ENCODE measurements around the gene ZNG1B.
"Not testable (repeated sequence)": the region's sequence is repeated elsewhere in the genome, so short reads cannot be mapped to it uniquely, and the experiment has no call there.

ZNG1B gene

DNA sequence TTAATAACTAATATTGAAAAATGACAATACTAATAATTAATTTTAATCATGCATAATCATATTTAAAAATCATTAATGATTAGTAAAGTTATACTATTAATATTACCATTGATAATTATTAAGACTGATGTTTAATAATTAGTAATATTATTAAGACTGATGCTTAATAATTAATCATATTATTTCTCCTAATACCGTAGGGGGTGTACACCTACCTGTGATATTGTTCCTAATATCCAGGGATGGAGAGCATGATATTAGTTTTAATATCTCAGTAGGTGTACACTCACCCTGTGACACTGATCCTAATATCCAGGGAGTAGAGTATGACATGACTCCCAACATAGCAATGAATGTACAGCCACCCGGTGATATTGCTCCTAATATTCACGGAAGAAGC lies 73.4 kb downstream of the ZNG1B start:
- not testable (repeated sequence) for H3K9me3 ChIP-seq (ENCODE audit: control insufficient read depth, insufficient read depth, low read length); H3K9ac ChIP-seq (ENCODE audit: low read depth, low read length); H3K4me1 ChIP-seq (ENCODE audit: control insufficient read depth, insufficient read depth, low read length); H3K36me3 ChIP-seq (ENCODE audit: control insufficient read depth, insufficient read depth, low read length); H3K4me3 ChIP-seq (ENCODE audit: low read depth, low read length)
- H3K27me3 ChIP-seq (ENCODE audit: control insufficient read depth, insufficient read depth, low read length) = peaks cover 27% of the 10 kb centered on the region

DNA sequence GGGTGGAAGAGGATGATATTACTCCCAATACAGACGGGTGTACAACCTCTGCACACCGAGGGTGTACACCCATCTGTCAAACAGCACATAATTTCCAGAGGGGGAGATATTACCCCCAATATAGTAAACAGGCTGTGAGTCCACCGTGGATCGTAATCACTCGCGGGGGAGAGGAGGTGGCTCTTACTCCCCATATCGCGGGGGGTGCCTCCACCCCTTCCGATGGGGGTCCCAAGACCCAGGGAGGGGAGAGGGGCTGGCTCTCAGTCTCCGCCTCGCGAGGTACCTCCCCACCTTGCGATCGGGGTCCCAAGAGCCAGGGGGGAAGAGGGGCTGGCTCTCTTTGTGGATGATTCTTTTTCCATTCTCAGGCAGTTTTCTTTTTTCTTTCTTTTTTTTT lies 74.4 kb downstream of the ZNG1B start:
- H3K27me3 ChIP-seq (ENCODE audit: control insufficient read depth, insufficient read depth, low read length) = peaks cover 24% of the 10 kb centered on the region
- H3K9me3 ChIP-seq (ENCODE audit: control insufficient read depth, insufficient read depth, low read length); H3K4me3 ChIP-seq (ENCODE audit: low read depth, low read length); H3K4me1 ChIP-seq (ENCODE audit: control insufficient read depth, insufficient read depth, low read length); H3K9ac ChIP-seq (ENCODE audit: low read depth, low read length); H3K36me3 ChIP-seq (ENCODE audit: control insufficient read depth, insufficient read depth, low read length): not testable (repeated sequence)

DNA sequence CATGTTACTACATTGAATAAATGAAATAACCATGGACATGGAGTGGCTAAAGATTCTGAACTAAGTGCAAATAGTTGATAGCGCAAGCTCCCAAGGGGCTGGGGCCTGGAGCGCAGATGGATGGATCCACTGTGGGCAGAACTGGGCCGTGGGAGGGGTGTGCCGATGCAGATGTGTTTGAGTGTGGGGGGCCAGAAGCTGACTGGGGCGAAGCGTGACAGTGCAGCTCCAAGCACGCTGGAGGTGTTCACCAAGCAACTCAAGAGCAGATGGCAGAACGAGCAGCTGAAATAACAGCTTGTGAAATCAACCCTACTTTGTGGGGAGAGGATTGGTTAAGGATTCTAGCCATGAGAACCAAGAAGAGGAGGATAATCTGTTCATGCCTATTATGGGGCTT lies 78.0 kb downstream of the ZNG1B start:
- H3K4me1 ChIP-seq (ENCODE audit: control insufficient read depth, insufficient read depth, low read length); H3K9ac ChIP-seq (ENCODE audit: low read depth, low read length); H3K9me3 ChIP-seq (ENCODE audit: control insufficient read depth, insufficient read depth, low read length); H3K27me3 ChIP-seq (ENCODE audit: control insufficient read depth, insufficient read depth, low read length); H3K4me3 ChIP-seq (ENCODE audit: low read depth, low read length); H3K36me3 ChIP-seq (ENCODE audit: control insufficient read depth, insufficient read depth, low read length): not testable (repeated sequence)

DNA sequence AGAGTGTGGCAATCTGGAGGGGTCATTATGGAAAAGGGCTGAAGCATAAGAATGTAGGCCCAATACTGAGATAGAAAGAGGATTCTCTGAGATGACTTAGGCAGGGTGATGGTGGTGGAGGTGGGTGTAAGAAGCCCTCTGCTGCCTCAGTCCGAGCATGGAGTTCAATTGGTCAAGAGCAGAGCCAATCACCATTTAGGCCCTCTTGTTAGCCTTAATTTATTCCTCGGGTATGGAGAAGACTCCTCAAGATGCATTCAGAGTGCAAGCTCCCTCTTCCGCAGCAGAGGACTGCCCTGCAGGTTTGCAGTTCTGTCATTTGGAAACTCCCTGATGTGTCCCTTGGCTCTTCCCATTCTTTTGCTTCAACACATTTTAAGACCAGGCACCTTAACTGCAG lies 78.5 kb downstream of the ZNG1B start:
- not testable (repeated sequence) for H3K9ac ChIP-seq (ENCODE audit: low read depth, low read length); H3K27me3 ChIP-seq (ENCODE audit: control insufficient read depth, insufficient read depth, low read length); H3K4me3 ChIP-seq (ENCODE audit: low read depth, low read length); H3K36me3 ChIP-seq (ENCODE audit: control insufficient read depth, insufficient read depth, low read length); H3K9me3 ChIP-seq (ENCODE audit: control insufficient read depth, insufficient read depth, low read length); H3K4me1 ChIP-seq (ENCODE audit: control insufficient read depth, insufficient read depth, low read length)

DNA sequence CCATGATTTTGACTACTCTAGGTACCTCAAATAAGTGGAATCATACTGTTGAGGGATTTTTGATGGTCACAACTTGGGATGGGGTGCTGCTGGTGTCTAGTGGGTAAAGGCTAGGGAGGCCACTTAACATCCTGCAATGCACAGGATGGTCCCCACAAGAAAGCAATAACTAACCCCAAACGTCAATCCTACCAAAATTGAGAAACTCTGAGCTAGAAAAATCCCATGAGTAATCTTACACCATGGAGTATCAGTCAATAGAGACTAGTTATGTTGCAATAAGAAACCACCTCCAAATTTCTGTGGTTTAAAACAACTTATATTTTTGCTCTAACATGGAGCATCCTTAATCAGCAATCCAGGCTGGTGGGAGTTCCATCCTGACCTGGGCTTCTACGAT lies 79.5 kb downstream of the ZNG1B start:
- H3K9me3 ChIP-seq (ENCODE audit: control insufficient read depth, insufficient read depth, low read length); H3K27me3 ChIP-seq (ENCODE audit: control insufficient read depth, insufficient read depth, low read length); H3K36me3 ChIP-seq (ENCODE audit: control insufficient read depth, insufficient read depth, low read length); H3K4me1 ChIP-seq (ENCODE audit: control insufficient read depth, insufficient read depth, low read length); H3K4me3 ChIP-seq (ENCODE audit: low read depth, low read length); H3K9ac ChIP-seq (ENCODE audit: low read depth, low read length): not testable (repeated sequence)

DNA sequence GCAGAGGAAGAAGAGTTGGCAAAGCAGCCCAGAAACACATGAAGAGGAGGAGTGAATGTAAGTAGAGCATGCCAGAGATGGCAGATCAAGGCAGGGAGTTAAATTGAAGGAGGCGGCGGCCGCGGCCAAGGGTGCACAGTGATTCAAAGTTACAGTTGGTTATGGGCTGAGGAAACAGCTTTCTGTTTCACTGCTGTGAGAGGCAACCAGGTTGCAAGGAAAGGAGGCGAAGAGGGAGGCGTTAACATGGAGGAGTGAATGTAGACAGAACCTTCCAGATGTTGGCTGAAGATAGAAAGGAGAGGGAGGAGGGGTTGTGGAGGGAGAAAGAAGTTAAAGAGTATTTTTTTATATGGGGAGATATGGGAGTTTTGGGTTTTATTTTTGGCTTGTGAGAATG lies 83.3 kb downstream of the ZNG1B start:
- not testable (repeated sequence) for H3K36me3 ChIP-seq (ENCODE audit: control insufficient read depth, insufficient read depth, low read length); H3K9me3 ChIP-seq (ENCODE audit: control insufficient read depth, insufficient read depth, low read length); H3K4me3 ChIP-seq (ENCODE audit: low read depth, low read length); H3K9ac ChIP-seq (ENCODE audit: low read depth, low read length); H3K27me3 ChIP-seq (ENCODE audit: control insufficient read depth, insufficient read depth, low read length); H3K4me1 ChIP-seq (ENCODE audit: control insufficient read depth, insufficient read depth, low read length)

DNA sequence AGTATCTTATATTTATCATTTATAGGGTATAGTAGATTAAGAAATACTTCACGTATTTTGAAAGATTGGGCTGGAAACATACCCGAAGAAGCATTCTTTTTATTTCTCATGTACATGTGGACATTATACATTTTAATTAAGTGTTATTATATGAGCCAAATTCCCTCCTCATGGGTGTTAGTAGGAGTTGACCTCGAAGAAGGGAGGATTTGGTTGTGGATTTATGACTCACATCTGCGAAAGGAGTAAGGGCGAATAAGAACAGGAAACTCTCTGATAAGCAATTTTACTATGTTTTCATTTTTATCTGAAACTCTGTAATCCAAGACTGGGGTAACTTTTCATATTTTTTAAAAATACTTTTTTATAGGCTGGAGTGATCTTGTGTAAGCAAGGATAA lies 84.0 kb downstream of the ZNG1B start:
- not testable (repeated sequence) for H3K27me3 ChIP-seq (ENCODE audit: control insufficient read depth, insufficient read depth, low read length); H3K4me1 ChIP-seq (ENCODE audit: control insufficient read depth, insufficient read depth, low read length); H3K9me3 ChIP-seq (ENCODE audit: control insufficient read depth, insufficient read depth, low read length); H3K4me3 ChIP-seq (ENCODE audit: low read depth, low read length); H3K36me3 ChIP-seq (ENCODE audit: control insufficient read depth, insufficient read depth, low read length); H3K9ac ChIP-seq (ENCODE audit: low read depth, low read length)

DNA sequence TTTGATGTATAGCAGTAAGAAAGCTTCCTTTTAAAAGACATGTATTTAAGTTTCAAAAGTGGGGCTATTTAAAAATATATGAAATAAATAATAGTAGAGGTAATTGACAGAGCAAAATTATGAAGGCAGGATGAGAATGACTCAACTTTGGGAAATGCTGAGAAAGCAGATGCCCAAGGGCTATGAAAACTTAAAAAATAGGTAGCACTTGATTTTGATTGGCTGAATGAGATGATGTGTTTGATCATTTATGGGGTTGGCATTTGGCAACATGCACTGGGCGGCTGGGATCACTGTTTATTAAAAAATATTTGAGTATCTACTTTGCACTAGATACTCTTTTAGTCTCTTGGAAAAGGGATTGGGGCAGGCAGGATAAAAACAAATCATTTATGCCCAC lies 87.5 kb downstream of the ZNG1B start:
- H3K9me3 ChIP-seq (ENCODE audit: control insufficient read depth, insufficient read depth, low read length); H3K4me1 ChIP-seq (ENCODE audit: control insufficient read depth, insufficient read depth, low read length); H3K9ac ChIP-seq (ENCODE audit: low read depth, low read length); H3K36me3 ChIP-seq (ENCODE audit: control insufficient read depth, insufficient read depth, low read length); H3K4me3 ChIP-seq (ENCODE audit: low read depth, low read length); H3K27me3 ChIP-seq (ENCODE audit: control insufficient read depth, insufficient read depth, low read length): not testable (repeated sequence)

DNA sequence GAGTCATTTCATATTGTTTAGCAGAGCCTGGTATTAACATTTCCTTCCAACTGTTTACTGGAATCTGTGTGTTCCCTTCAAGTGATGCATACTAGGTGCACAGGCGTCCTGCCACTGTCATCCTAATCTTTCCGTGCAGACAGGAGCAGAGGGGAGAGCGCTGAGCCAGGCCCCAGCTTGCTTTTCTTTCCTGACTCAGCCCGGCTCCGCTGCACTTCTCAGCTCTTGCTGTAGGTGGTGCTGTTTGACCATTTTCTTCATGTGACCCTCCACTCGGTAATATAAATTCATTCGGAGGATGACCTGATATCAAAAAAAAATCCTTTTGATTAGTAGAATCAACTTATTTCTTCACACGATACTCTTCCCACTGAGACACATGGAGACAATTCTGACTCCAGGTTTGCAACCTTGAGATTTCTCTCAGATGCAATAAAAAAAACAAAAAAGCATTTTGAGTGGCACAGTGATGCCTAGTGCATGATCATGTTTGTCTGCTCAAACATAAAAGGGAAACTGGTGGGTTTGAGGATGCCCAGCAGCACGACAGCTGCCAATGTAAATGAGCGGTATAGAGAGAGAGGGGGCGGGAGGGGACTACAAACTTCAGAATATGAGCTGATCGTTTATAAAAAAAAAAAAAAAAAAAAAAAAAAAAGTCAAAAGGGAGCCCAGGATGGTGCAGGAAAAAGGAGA lies 90.0 kb downstream of the ZNG1B start:
- H3K4me3 ChIP-seq (ENCODE audit: low read depth, low read length); H3K36me3 ChIP-seq (ENCODE audit: control insufficient read depth, insufficient read depth, low read length); H3K9me3 ChIP-seq (ENCODE audit: control insufficient read depth, insufficient read depth, low read length); H3K27me3 ChIP-seq (ENCODE audit: control insufficient read depth, insufficient read depth, low read length); H3K4me1 ChIP-seq (ENCODE audit: control insufficient read depth, insufficient read depth, low read length); H3K9ac ChIP-seq (ENCODE audit: low read depth, low read length): not testable (repeated sequence)

DNA sequence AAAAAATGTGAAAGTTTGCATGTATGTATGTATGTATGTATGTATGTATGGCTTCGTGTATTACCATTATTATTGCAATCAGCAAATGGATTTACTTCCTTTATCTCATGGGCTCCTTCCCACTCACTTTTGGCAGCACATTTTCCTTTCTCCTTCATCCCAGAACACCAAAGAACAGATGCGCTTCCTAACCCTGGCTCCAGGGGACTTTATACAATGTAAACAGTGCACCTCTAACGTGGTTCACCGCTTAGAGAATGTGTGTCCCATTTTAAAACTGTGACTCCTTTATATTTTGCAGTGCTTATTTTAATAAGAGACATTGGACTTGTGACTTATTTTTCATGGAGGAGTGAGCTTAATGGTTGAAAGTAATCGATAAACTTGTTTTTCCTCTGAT lies 90.6 kb downstream of the ZNG1B start:
- H3K9me3 ChIP-seq (ENCODE audit: control insufficient read depth, insufficient read depth, low read length); H3K4me3 ChIP-seq (ENCODE audit: low read depth, low read length); H3K4me1 ChIP-seq (ENCODE audit: control insufficient read depth, insufficient read depth, low read length); H3K36me3 ChIP-seq (ENCODE audit: control insufficient read depth, insufficient read depth, low read length); H3K27me3 ChIP-seq (ENCODE audit: control insufficient read depth, insufficient read depth, low read length); H3K9ac ChIP-seq (ENCODE audit: low read depth, low read length): not testable (repeated sequence)

DNA sequence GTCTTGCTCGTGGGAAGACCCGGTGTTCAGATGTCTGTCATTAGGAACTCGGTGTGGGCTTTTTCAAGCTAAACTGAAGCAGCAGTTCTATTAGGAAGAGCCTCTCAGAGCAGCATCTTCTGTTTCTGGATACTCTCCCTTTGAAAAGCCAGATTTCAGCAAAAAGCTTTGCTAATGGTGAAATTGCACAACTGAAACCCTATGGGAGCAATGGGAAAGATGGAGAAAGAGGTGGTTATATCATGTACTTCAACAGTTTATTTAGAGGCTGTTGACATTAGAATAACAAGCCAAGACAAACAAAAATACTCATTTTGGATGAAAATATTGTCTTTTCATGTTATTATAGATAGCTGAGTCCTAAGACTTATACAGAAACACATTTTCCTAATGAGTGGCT lies 91.4 kb downstream of the ZNG1B start:
- H3K4me3 ChIP-seq (ENCODE audit: low read depth, low read length); H3K9me3 ChIP-seq (ENCODE audit: control insufficient read depth, insufficient read depth, low read length); H3K36me3 ChIP-seq (ENCODE audit: control insufficient read depth, insufficient read depth, low read length); H3K4me1 ChIP-seq (ENCODE audit: control insufficient read depth, insufficient read depth, low read length); H3K27me3 ChIP-seq (ENCODE audit: control insufficient read depth, insufficient read depth, low read length); H3K9ac ChIP-seq (ENCODE audit: low read depth, low read length): not testable (repeated sequence)

DNA sequence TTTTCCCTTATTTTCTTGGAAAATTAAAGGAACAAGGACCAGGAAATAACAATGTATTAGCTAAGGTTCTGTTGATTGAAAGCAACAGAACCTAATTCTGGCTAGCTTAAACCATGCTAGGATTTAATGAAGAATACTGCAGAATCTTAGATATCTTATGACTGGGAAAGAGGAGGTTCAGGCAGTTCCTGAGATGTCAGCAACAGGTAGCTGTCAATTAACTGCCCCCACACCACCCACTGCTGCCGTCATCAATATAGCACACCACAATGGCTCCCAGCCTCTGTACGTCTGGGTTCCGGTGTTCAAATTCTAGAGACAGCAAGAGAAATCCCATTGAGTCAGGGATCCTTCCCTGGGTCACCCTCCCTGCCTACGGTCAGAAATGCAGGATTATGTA lies 95.5 kb downstream of the ZNG1B start:
- not testable (repeated sequence) for H3K27me3 ChIP-seq (ENCODE audit: control insufficient read depth, insufficient read depth, low read length); H3K9ac ChIP-seq (ENCODE audit: low read depth, low read length); H3K36me3 ChIP-seq (ENCODE audit: control insufficient read depth, insufficient read depth, low read length); H3K4me3 ChIP-seq (ENCODE audit: low read depth, low read length); H3K9me3 ChIP-seq (ENCODE audit: control insufficient read depth, insufficient read depth, low read length); H3K4me1 ChIP-seq (ENCODE audit: control insufficient read depth, insufficient read depth, low read length)

DNA sequence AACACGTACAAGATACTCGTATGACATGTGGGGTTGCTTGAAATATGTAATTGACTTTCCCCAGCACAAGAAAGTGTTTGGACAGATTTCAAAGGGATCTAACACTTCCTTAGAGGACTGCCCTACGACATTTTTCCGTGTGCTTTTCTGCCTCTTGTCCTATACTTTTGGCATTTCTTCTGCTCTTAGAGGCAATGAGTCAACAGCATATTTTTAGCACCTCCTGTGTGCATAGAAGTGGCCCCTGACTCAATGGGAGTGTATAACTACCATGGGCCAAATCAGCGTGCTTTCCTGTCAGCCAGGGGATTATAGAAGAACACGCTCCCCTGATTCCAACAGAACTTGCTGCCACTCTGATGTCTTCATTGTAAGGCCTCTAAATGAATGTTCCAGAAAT lies 99.1 kb downstream of the ZNG1B start:
- not testable (repeated sequence) for H3K9ac ChIP-seq (ENCODE audit: low read depth, low read length); H3K4me3 ChIP-seq (ENCODE audit: low read depth, low read length); H3K9me3 ChIP-seq (ENCODE audit: control insufficient read depth, insufficient read depth, low read length); H3K36me3 ChIP-seq (ENCODE audit: control insufficient read depth, insufficient read depth, low read length); H3K4me1 ChIP-seq (ENCODE audit: control insufficient read depth, insufficient read depth, low read length)
- peaks cover 16% of the 10 kb centered on the region for H3K27me3 ChIP-seq (ENCODE audit: control insufficient read depth, insufficient read depth, low read length)

Measured in iPS-15b (cell line).